Coronary artery (tissue), 2 donors: Measurements from ENCODE around the gene BPIFB3.

Experiments
- DNase-seq: peaks from one replicate; pipeline ENCODE4 v3.0.0-alpha.2; 2017; ENCODE audit warnings: low spot score
- H3K27ac ChIP-seq, 2 donors: fragments of 200-600 bp; sonication (generic); one replicate each; pipeline ENCODE4 v1.5.1; 2016 to 2019
- H3K4me3 ChIP-seq: fragments of 200-600 bp; sonication (generic); 2 replicates; pipeline ENCODE4 v1.5.1; 2016; ENCODE audit warnings: mild to moderate bottlenecking, moderate library complexity
- TF ChIP-seq, protein P1 (sequence below): fragments of 200-600 bp; sonication (generic); IDR thresholded peaks from one replicate; pipeline ENCODE4 v1.5.1; 2019; ENCODE audit warnings: antibody characterized with exemption

BPIFB3 gene

DNA sequence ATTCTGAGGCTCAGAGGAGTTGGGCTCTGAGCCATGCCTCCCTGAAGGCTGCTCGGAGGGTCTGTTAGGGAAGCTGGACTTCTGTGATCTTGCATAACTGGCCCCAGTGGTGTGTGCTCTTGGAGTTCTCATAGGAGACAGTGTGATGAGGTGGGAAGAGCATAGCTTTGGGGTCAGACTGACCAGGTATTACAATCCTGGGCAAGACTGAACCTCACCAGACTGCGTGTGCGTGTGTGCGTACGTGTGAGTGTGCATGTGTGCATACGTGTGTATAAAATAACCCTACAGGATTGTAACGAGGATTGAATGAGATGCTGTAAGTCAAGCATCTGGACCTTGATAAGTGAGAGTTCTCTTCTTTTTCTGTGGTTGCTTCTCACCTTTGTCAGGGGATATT lies 36.2 kb upstream of the BPIFB3 start:
- TF ChIP-seq, protein P1, sequence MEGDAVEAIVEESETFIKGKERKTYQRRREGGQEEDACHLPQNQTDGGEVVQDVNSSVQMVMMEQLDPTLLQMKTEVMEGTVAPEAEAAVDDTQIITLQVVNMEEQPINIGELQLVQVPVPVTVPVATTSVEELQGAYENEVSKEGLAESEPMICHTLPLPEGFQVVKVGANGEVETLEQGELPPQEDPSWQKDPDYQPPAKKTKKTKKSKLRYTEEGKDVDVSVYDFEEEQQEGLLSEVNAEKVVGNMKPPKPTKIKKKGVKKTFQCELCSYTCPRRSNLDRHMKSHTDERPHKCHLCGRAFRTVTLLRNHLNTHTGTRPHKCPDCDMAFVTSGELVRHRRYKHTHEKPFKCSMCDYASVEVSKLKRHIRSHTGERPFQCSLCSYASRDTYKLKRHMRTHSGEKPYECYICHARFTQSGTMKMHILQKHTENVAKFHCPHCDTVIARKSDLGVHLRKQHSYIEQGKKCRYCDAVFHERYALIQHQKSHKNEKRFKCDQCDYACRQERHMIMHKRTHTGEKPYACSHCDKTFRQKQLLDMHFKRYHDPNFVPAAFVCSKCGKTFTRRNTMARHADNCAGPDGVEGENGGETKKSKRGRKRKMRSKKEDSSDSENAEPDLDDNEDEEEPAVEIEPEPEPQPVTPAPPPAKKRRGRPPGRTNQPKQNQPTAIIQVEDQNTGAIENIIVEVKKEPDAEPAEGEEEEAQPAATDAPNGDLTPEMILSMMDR, result no peak
- Histone ChIP-seq H3K4me3 (no peak overlapping the region), H3K27ac (no peak overlapping the region)
- DNase-seq, result no peak

DNA sequence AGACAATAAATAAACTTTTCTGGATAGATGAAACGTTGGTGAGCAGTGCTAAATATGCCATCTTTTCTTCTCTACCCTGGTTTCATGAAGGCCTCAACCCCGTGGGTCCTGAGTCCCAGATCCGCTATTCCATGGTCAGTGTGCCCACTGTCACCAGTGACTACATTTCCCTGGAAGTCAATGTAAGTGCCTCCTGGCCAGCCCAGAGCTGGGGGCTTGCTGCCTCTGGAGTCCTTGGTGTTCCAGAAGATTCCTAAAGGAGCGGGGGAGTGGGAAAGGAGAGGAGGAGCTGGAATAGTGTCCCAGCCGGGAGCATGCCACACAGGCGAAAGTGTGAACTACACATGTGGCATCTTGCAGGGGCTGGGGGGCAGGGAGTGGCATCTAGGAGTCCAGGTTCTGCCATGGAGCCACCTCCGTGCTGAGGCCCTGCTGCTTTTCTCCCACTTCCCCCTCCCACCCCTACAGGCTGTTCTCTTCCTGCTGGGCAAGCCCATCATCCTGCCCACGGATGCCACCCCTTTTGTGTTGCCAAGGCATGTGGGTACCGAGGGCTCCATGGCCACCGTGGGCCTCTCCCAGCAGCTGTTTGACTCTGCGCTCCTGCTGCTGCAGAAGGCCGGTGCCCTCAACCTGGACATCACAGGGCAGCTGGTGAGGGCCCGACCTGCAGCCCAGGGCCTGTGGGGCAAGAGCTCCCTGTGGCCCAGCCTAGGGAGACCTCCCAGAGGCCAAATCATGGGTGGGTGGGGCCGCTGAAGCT lies 35.4 kb upstream of the BPIFB3 start:
- Histone ChIP-seq H3K27ac (no peak overlapping the region), H3K4me3 (no peak overlapping the region)
- DNase-seq, result no peak
- TF ChIP-seq, protein P1, result no peak

DNA sequence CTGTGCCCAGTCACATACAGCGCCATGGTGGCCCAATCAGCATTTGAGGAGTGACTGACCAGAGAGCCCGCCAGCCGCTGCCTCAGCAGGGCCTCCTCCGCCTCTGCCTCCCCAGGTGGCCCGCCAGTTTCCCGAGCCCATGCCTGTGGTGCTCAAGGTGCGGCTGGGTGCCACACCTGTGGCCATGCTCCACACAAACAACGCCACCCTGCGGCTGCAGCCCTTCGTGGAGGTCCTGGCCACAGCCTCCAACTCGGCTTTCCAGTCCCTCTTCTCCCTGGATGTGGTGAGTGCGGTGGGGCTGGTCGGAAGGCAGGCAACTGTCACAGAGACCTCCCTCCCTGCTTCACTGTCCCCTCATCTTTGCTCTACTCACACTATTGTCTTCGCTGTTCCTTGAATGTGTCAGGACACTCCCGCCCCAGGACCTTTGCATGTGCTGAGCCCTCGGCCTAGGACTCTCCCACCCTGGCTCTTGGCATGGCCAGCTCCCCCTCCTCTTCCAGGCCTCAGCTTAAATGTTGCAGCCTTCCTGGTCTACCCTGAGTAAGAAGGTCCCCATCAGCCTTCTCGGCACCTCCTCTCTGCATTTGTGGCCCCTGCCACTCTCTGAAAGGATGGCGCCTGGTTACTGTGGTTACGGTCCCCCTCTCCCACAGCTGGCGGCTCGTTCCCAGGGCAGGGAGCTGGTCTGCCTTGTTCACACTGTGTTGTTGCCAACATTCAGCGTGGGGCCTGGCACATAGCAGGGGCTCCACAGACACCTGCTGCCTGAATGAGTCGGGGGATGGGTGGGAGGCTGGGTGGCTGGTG lies 34.0 kb upstream of the BPIFB3 start:
- no peak overlapping the region for H3K4me3 ChIP-seq
- no peak overlapping the region for H3K27ac ChIP-seq
- TF ChIP-seq, protein P1, result no peak
- no peak for DNase-seq

DNA sequence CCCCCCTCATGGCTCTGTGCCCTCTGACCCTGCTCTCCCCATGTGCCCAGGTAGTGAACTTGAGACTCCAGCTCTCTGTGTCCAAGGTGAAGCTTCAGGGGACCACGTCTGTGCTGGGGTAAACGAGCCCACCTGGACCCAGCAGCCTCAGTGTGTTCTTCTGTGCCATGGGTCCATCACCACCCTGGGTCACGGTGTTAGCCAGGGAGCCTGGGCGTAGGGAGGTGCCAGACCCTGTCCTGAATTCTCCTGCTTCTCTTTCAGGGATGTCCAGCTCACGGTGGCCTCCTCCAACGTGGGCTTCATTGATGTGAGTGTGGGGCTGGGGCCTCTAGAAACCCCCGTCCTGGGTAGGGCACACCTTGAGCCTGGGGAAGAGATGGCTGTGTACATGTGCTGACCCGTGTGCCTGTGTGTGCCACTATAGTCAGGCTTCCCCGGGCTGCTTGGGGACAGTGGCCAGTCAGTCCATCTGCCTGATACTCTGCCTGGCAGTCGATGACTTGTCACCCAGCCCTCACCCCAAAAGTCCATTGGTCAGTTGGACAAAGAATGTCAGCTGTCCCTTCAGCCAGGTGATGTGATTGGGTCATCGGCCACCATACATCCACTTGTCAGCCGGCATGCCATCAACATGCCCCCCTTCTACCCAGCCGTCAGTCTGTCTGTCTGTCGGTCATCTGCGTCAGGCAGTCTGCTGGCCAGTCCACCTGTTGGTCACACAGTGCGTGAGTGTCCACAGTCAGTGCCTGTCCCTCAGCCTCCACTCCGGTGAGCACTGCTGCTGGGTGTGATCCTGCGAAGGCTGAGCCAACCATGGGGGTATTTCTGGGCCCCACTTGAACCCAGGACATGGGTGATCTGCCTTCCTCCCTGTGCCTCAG lies 33.2 kb upstream of the BPIFB3 start:
- H3K4me3 ChIP-seq, result no peak overlapping the region
- H3K27ac ChIP-seq, result no peak overlapping the region
- TF ChIP-seq, protein P1, result no peak
- no peak for DNase-seq

DNA sequence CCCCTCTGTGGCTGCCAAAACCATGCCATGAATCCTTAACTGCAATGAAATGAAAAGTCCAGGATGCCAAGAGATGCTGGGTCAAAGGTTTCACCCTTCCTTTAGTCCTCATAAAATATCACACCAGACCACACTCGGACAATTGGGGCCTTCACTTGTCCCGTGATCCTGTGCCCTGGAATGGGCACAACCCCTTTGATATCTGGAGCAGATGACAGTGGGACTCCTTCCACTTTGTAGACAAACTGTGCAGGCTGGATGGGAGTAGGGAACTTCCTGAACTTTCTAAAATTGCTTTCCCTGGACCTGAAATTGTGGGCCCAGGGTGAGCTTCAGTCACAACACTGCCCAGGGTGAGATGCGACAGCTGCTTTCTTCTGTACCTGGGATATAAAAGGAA lies 31.8 kb upstream of the BPIFB3 start:
- Histone ChIP-seq H3K27ac (no peak overlapping the region), H3K4me3 (no peak overlapping the region)
- no peak for DNase-seq
- TF ChIP-seq, protein P1, result no peak

DNA sequence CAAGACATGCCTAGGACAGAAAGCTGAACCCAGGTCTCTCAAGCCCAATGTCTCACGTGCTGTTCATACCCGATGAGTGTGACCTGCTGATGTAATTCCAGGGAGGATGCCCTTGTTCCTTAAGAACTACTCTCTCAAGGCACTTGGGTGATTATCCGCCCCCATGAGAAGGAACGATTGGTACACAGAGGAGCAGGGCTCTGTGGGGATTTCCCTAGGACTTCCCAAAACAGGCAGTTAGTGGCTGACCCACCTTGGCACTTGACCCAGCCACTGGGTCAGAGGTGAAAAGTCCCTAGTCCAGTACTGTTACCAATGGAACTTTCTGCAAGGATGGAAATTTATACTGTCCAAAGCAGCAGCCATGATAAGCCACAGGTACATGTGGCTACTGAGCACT lies 31.4 kb upstream of the BPIFB3 start:
- DNase-seq, result no peak
- no peak overlapping the region for H3K4me3 ChIP-seq

More for the DNA sequence above, 31.4 kb upstream of the BPIFB3 start:
- H3K27ac ChIP-seq, result no peak overlapping the region
- TF ChIP-seq, protein P1, result no peak
